ENCODE data around the gene ATF6. TPM values are rescaled to one million over a fixed set of nuclear protein-coding genes. Genes with fewer than 3 reads are reported as not detected.

ATF6 gene
- total and polyA plus RNA-seq, 2 donors (not counting 1 experiment from before 2014, with no cell fraction given) = 25.3 to 27.4 TPM

- TF ChIP-seq EZH2 (IDR thresholded peaks at IDR 0.05; ENCODE audit: low read length, missing control alignments) (no peak), CTCF (conservative IDR thresholded peaks at IDR 0.05 in 1 of 2, IDR thresholded peaks at IDR 0.05 in 1 of 2; ENCODE audit: low read depth in 1 of 2, low read length in 2 of 2) (no peak)
- DNase-seq (ENCODE audit: low read depth in 2 of 2) = no peak
- Histone ChIP-seq H3K27ac (ENCODE audit: insufficient read depth, low read length) (no peak overlapping the region), H4K20me1 (ENCODE audit: control insufficient read depth, extremely low read depth, insufficient read depth, low read length) (no peaks in the 10 kb centered on the region), H3K9me3 (ENCODE audit: control insufficient read depth, insufficient read depth, low read depth, low read length) (no peaks in the 10 kb centered on the region), H3K79me2 (ENCODE audit: control insufficient read depth, insufficient read depth, low read length) (no peaks in the 10 kb centered on the region), H3K27me3 (ENCODE audit: control insufficient read depth, insufficient read depth, low read length) (no peaks in the 10 kb centered on the region), H3K36me3 (ENCODE audit: control insufficient read depth, insufficient read depth, low read length) (peaks cover 2% of the 10 kb centered on the region), H3K4me1 (ENCODE audit: control insufficient read depth, extremely low read depth, insufficient read depth, low read length) (no peaks in the 10 kb centered on the region), H3K4me2 (ENCODE audit: extremely low read depth, insufficient read depth, low read length) (no peak overlapping the region), H3K9ac (ENCODE audit: insufficient read depth, low read length) (no peak overlapping the region), H3K4me3 (replicated peaks in 1 of 4; ENCODE audit: control extremely low read depth in 1 of 4, insufficient read depth in 1 of 4, low read depth in 3 of 4, low read length in 4 of 4) (no peak overlapping the region), H2AFZ (ENCODE audit: low read length) (no peak overlapping the region)
Measured at GRCh38 chr1:161855260-161855659, 89.1 kb downstream of the ATF6 start.

- no peaks in the 10 kb centered on the region for H3K27me3 ChIP-seq (ENCODE audit: control insufficient read depth, insufficient read depth, low read length)
- H3K4me3 ChIP-seq (replicated peaks in 1 of 4; ENCODE audit: control extremely low read depth in 1 of 4, insufficient read depth in 1 of 4, low read depth in 3 of 4, low read length in 4 of 4) = no peak overlapping the region
- no peaks in the 10 kb centered on the region for H4K20me1 ChIP-seq (ENCODE audit: control insufficient read depth, extremely low read depth, insufficient read depth, low read length)
- no peak overlapping the region for H2AFZ ChIP-seq (ENCODE audit: low read length)
- H3K4me2 ChIP-seq (ENCODE audit: extremely low read depth, insufficient read depth, low read length) = no peak overlapping the region
- TF ChIP-seq EZH2 (IDR thresholded peaks at IDR 0.05; ENCODE audit: low read length, missing control alignments) = no peak
- TF ChIP-seq CTCF (conservative IDR thresholded peaks at IDR 0.05 in 1 of 2, IDR thresholded peaks at IDR 0.05 in 1 of 2; ENCODE audit: low read depth in 1 of 2, low read length in 2 of 2) = no peak
- peaks cover 1% of the 10 kb centered on the region for H3K36me3 ChIP-seq (ENCODE audit: control insufficient read depth, insufficient read depth, low read length)
- H3K27ac ChIP-seq (ENCODE audit: insufficient read depth, low read length) = no peak overlapping the region
- H3K79me2 ChIP-seq (ENCODE audit: control insufficient read depth, insufficient read depth, low read length) = no peaks in the 10 kb centered on the region
- no peak for DNase-seq (ENCODE audit: low read depth in 2 of 2)
- no peaks in the 10 kb centered on the region for H3K9me3 ChIP-seq (ENCODE audit: control insufficient read depth, insufficient read depth, low read depth, low read length)
- no peak overlapping the region for H3K9ac ChIP-seq (ENCODE audit: insufficient read depth, low read length)
- H3K4me1 ChIP-seq (ENCODE audit: control insufficient read depth, extremely low read depth, insufficient read depth, low read length) = no peaks in the 10 kb centered on the region
Measured at GRCh38 chr1:161858271-161858670, 92.2 kb downstream of the ATF6 start.

GRCh38 chr1:161863549-161863948 is 97.4 kb downstream of the ATF6 start:
- no peak overlapping the region for H3K4me2 ChIP-seq (ENCODE audit: extremely low read depth, insufficient read depth, low read length)
- DNase-seq (ENCODE audit: low read depth in 2 of 2) = no peak
- TF ChIP-seq CTCF (conservative IDR thresholded peaks at IDR 0.05 in 1 of 2, IDR thresholded peaks at IDR 0.05 in 1 of 2; ENCODE audit: low read depth in 1 of 2, low read length in 2 of 2) (no peak), EZH2 (IDR thresholded peaks at IDR 0.05; ENCODE audit: low read length, missing control alignments) (no peak)

More at GRCh38 chr1:161863549-161863948, 97.4 kb downstream of the ATF6 start:
- Histone ChIP-seq H3K4me3 (replicated peaks in 1 of 4; ENCODE audit: control extremely low read depth in 1 of 4, insufficient read depth in 1 of 4, low read depth in 3 of 4, low read length in 4 of 4) (no peak overlapping the region), H4K20me1 (ENCODE audit: control insufficient read depth, extremely low read depth, insufficient read depth, low read length) (no peaks in the 10 kb centered on the region), H3K79me2 (ENCODE audit: control insufficient read depth, insufficient read depth, low read length) (no peaks in the 10 kb centered on the region), H3K9me3 (ENCODE audit: control insufficient read depth, insufficient read depth, low read depth, low read length) (no peaks in the 10 kb centered on the region), H3K27ac (ENCODE audit: insufficient read depth, low read length) (no peak overlapping the region), H3K4me1 (ENCODE audit: control insufficient read depth, extremely low read depth, insufficient read depth, low read length) (no peaks in the 10 kb centered on the region), H3K27me3 (ENCODE audit: control insufficient read depth, insufficient read depth, low read length) (no peaks in the 10 kb centered on the region), H3K9ac (ENCODE audit: insufficient read depth, low read length) (no peak overlapping the region), H2AFZ (ENCODE audit: low read length) (no peak overlapping the region), H3K36me3 (ENCODE audit: control insufficient read depth, insufficient read depth, low read length) (no peaks in the 10 kb centered on the region)

Measured in fibroblast of lung (primary cell).